K562 (cell line): Measurements from ENCODE around the gene OR51B2. TPM values are rescaled to one million over a fixed set of nuclear protein-coding genes. Genes with fewer than 3 reads are reported as not detected.
A peak's percentile ranks its signal among the peaks of the same experiment; 100 is the strongest.

ENCODE experiments used
- ATAC-seq: fragments of 200-7000 bp; cut with Tn5 transposase; 3 replicates; pipeline ENCODE4 v1.9.1; 2020; ENCODE audit warnings: moderate library complexity
- BruUV-seq: library from RNA; stranded (reverse); fragments of 400-500 nt; replicated peaks from 2 replicates; lab custom pipeline; 2021; lab: Mats Ljungman, UMichigan
- CTCF ChIA-PET: fragments of 300-600 bp; formaldehyde crosslinking; extraction: SDS; loops from one replicate; lab custom pipeline; 2021; ENCODE audit warnings: low intra/inter-chr PET ratio; lab: Yijun Ruan, JAX
- POLR2A ChIA-PET: fragments of 300-600, 350-650 bp; sonication (Branson Sonifier 250); formaldehyde crosslinking; extraction: SDS; loops from one replicate; lab custom pipeline; 2021; ENCODE audit warnings: antibody characterized with exemption, inconsistent platforms; lab: Yijun Ruan, JAX
- DNase-seq, 4 experiments: peaks; one replicate each; pipeline versions ENCODE4 v3.0.0 to v3.0.0-alpha.2; 2011 to 2018; ENCODE audit warnings: low spot score in 3 of 4, mixed read lengths in 3 of 4; ENCODE audit errors: extremely low read depth in 1 of 4
- FAIRE-seq: peaks from 2 replicates; lab custom pipeline; 2011; peaks lifted over from hg19 to GRCh38; lab: Jason Lieb, UNC
- H2AFZ ChIP-seq: 2 replicates; pipeline ENCODE4 v1.6.0; 2011; ENCODE audit warnings: low read depth, low read length, control low read depth, inconsistent platforms
- H3K27ac ChIP-seq: fragments of 200-600 bp; 3 replicates; pipeline ENCODE4 v1.8.0; 2011; ENCODE audit warnings: low read depth, mild to moderate bottlenecking, control low read depth, inconsistent platforms, low read length, moderate library complexity, mixed read lengths; ENCODE audit errors: extremely low read depth
- H3K27me3 ChIP-seq, 2 experiments: fragments of 300-600 bp in 1 of 2; 2 replicates in 1 of 2; 3 replicates in 1 of 2; pipeline versions ENCODE4 v1.6.0 to v1.8.0; 2011; ENCODE audit warnings: inconsistent platforms in 2 of 2, low read length in 2 of 2, mild to moderate bottlenecking in 1 of 2, mixed read lengths in 1 of 2, moderate library complexity in 1 of 2; ENCODE audit not compliant: control insufficient read depth in 2 of 2, insufficient read depth in 2 of 2
- H3K36me3 ChIP-seq: fragments of 300-600 bp; 3 replicates; pipeline ENCODE4 v1.8.0; 2011; ENCODE audit warnings: mild to moderate bottlenecking, low read length, inconsistent platforms; ENCODE audit not compliant: control insufficient read depth, insufficient read depth
- H3K4me1 ChIP-seq, 2 experiments: fragments of 200-600 bp in 1 of 2; replicated peaks in 1 of 2; 2 replicates in 1 of 2; 3 replicates in 1 of 2; pipeline versions ENCODE4 v1.5.1 to v1.8.0; 2011; ENCODE audit warnings: inconsistent platforms in 2 of 2, low read length in 2 of 2, mild to moderate bottlenecking in 1 of 2, mixed read lengths in 1 of 2, moderate library complexity in 1 of 2; ENCODE audit not compliant: control insufficient read depth in 2 of 2, insufficient read depth in 2 of 2
- H3K4me2 ChIP-seq: 2 replicates; pipeline ENCODE4 v1.6.1; 2011; ENCODE audit warnings: low read length, control low read depth, inconsistent platforms, mixed read lengths; ENCODE audit not compliant: insufficient read depth
- H3K4me3 ChIP-seq: fragments of 200-600 bp; sonication (generic), shearing (Covaris generic); 2 replicates; pipeline ENCODE4 v1.5.1; 2016; ENCODE audit warnings: control low read depth, inconsistent platforms
- H3K79me2 ChIP-seq: fragments of 200-600 bp; 3 replicates; pipeline ENCODE4 v1.8.0; 2011; ENCODE audit warnings: low read length, inconsistent platforms; ENCODE audit not compliant: control insufficient read depth, insufficient read depth
- H3K9ac ChIP-seq, 2 experiments: 2 replicates each; pipeline versions ENCODE4 v1.6.0 to v1.6.1; 2011; ENCODE audit warnings: low read depth in 2 of 2, low read length in 2 of 2, control low read depth in 1 of 2, inconsistent platforms in 1 of 2, mild to moderate bottlenecking in 1 of 2, mixed read lengths in 1 of 2; ENCODE audit not compliant: insufficient read depth in 1 of 2
- H3K9me1 ChIP-seq: one replicate; pipeline ENCODE4 v1.6.0; 2011; ENCODE audit warnings: inconsistent platforms, mild to moderate bottlenecking, low read length, moderate library complexity; ENCODE audit not compliant: control insufficient read depth, insufficient read depth
- H3K9me3 ChIP-seq: replicated peaks from 2 replicates; pipeline ENCODE4 v1.5.1; 2011; ENCODE audit warnings: low read depth, low read length, inconsistent platforms; ENCODE audit not compliant: control insufficient read depth, insufficient read depth
- H4K20me1 ChIP-seq: replicated peaks from 2 replicates; pipeline ENCODE4 v1.6.1; 2011; ENCODE audit warnings: low read length, inconsistent platforms, mixed read lengths; ENCODE audit not compliant: control insufficient read depth, insufficient read depth
- EGR1 ChIP-seq: fragments of 450-650 bp; conservative IDR thresholded peaks from 2 replicates; pipeline ENCODE4 v1.6.1; 2017; ENCODE audit warnings: mild to moderate bottlenecking
- FOXJ2 ChIP-seq: fragments of 200-800 bp; sonication (Bioruptor generic); IDR thresholded peaks from 2 replicates; pipeline ENCODE4 v1.6.1; 2016; ENCODE audit warnings: missing genetic modification characterization, missing compliant biosample characterization
- GABPB1 ChIP-seq: sonication (generic); formaldehyde crosslinking; IDR thresholded peaks from 2 replicates; pipeline ENCODE4 v1.8.0; 2022; ENCODE audit warnings: mild to moderate bottlenecking, missing genetic modification reagents
- HMG20A ChIP-seq: fragments of 450-650 bp; formaldehyde crosslinking; conservative IDR thresholded peaks from 2 replicates; pipeline ENCODE4 v1.4.0; 2020; ENCODE audit warnings: mild to moderate bottlenecking, mixed read lengths
- MYBL2 ChIP-seq, 2 experiments: fragments of 450-650 bp in 1 of 2; sonication (generic) in 1 of 2; formaldehyde crosslinking in 1 of 2; IDR thresholded peaks; 2 replicates each; pipeline versions ENCODE4 v1.6.1 to v1.8.1; 2017 to 2022; ENCODE audit warnings: borderline replicate concordance in 1 of 2, inconsistent platforms in 1 of 2, low read depth in 1 of 2, mild to moderate bottlenecking in 1 of 2, missing genetic modification reagents in 1 of 2, moderate library complexity in 1 of 2
- NFE2 ChIP-seq: IDR thresholded peaks from 2 replicates; pipeline ENCODE4 v1.6.1; 2014; ENCODE audit warnings: antibody characterized with exemption, low read depth
- PRPF4 ChIP-seq: fragments of 200-400 bp; formaldehyde crosslinking; IDR thresholded peaks from one replicate; pipeline ENCODE4 v1.6.1; 2017; ENCODE audit warnings: low read length, low read depth, mild to moderate bottlenecking; ENCODE audit not compliant: insufficient read depth, poor library complexity, severe bottlenecking
- RERE ChIP-seq: sonication (generic); formaldehyde crosslinking; IDR thresholded peaks from 2 replicates; pipeline ENCODE4 v1.8.0; 2023; ENCODE audit warnings: missing genetic modification reagents, mild to moderate bottlenecking, borderline replicate concordance
- TSC22D4 ChIP-seq: fragments of 450-650 bp; IDR thresholded peaks from 2 replicates; pipeline ENCODE4 v1.6.1; 2016; ENCODE audit warnings: missing genetic modification characterization, missing biosample characterization, control low read depth
- U2AF1 ChIP-seq: fragments of 200-400 bp; formaldehyde crosslinking; optimal IDR thresholded peaks from 2 replicates; pipeline ENCODE3; 2017; ENCODE audit warnings: mild to moderate bottlenecking, low read depth, low read length, moderate library complexity
- ZNF263 ChIP-seq: sonication (generic); formaldehyde crosslinking; IDR thresholded peaks from 2 replicates; pipeline ENCODE4 v1.8.0; 2022; ENCODE audit warnings: mild to moderate bottlenecking, missing genetic modification reagents, borderline replicate concordance
- ZNF282 ChIP-seq: sonication (generic); formaldehyde crosslinking; IDR thresholded peaks from 2 replicates; pipeline ENCODE4 v1.8.1; 2023; ENCODE audit warnings: missing genetic modification reagents
- ZNF311 ChIP-seq: fragments of 250-450 bp; sonication (Bioruptor Pico); IDR thresholded peaks from 2 replicates; pipeline ENCODE4 v1.4.0; 2020; ENCODE audit warnings: mild to moderate bottlenecking, moderate library complexity
- WGBS: fragments of 100-300 bp; shearing (Covaris generic); methylation state at CpG from one replicate; pipeline ENCODE4 v1.1.6; 2016; ENCODE audit warnings: low coverage, mixed read lengths; ENCODE audit not compliant: insufficient coverage; ENCODE audit errors: missing lambda C conversion rate; 5-methylcytosine and 5-hydroxymethylcytosine counted together
- in situ Hi-C: fragments of 300-500 bp; cut with MboI; formaldehyde crosslinking; loops from 4 replicates; pipeline ENCODE4 v1.15.0; 2018; ENCODE audit warnings: inconsistent platforms, mixed read lengths
- intact Hi-C: fragments of 100-400 bp; cut with micrococcal nuclease; formaldehyde crosslinking; loops from 2 replicates; pipeline ENCODE4 v1.14.2; 2022
- polyA plus RNA-seq, 8 experiments: library from polyadenylated mRNA; depleted of rRNA in 4 of 8; stranded (reverse) in 5 of 8; unstranded in 3 of 8; fragments of >200 nt; fragmentation: Nextera tagmentation in 2 of 8; fragmentation: Illumina TruSeq in 1 of 8; extraction: Ambion mirVana in 2 of 8; extraction: Trizol in 1 of 8; gene quantifications; 2 replicates each; pipeline versions ENCODE4 v1.2.1 to v1.2.3, GENCODE V29; 2011 to 2014; ENCODE audit warnings: inconsistent platforms in 1 of 8, missing spikeins in 1 of 8
- total RNA-seq, 7 experiments: library from RNA; depleted of rRNA in 6 of 7; stranded (reverse); fragments of >200 nt in 6 of 7; fragmentation: Illumina TruSeq in 2 of 7; extraction: Trizol in 2 of 7; gene quantifications; 2 replicates each; pipeline versions ENCODE4 v1.2.1 to v1.2.3, GENCODE V29; 2011 to 2021; ENCODE audit warnings: low replicate concordance in 1 of 7

Gene OR51B2
- total and polyA plus RNA-seq, 9 of the 15 experiments (the other 6 are each of a cell fraction or from before 2014, with no cell fraction given), result 0.38 to 6.6 (median 4.0) TPM

GRCh38 chr11:5275369-5276110 is 48.6 kb downstream of the OR51B2 start:
- Histone ChIP-seq H3K4me2 (peak overlapping the region; percentile 74), H3K9ac (peak overlapping the region in 1 of 2 experiments; percentile 54; a peak in 2 of 4 replicates), H4K20me1 (no peaks in the 10 kb centered on the region), H3K9me3 (no peaks in the 10 kb centered on the region), H3K27ac (peak overlapping the region; percentile 87), H3K79me2 (peaks cover 68% of the 10 kb centered on the region), H2AFZ (no peak overlapping the region), H3K4me1 (peaks cover 34 to 80% of the 10 kb centered on the region in 2 experiments), H3K27me3 (no peaks in the 10 kb centered on the region), H3K36me3 (peaks cover 33% of the 10 kb centered on the region), H3K4me3 (peak overlapping the region; percentile 20; the same call in 1 of the 2 replicates), H3K9me1 (no peaks in the 10 kb centered on the region)
- ChIA-PET POLR2A (interaction anchor here (0.6 to 7.3 kb wide), 13 partner anchors 7 to 1652 kb away, joined by 3 to 55 read pairs (median 3); partner anchors contain the start of genes HBE1, HBG1 and HBG2), CTCF (no interaction called here)
- in situ Hi-C loops, result no loop called here
- WGBS, result 4% methylated on average over 6 of the region's 6 CpGs
- FAIRE-seq (peak; percentile 90), DNase-seq (peak; percentile 76 to 95 (median 83)), ATAC-seq (peak; percentile 93)
- no TSS peak for BruUV-seq
- intact Hi-C loops, result no loop called here
- no peak for TF ChIP-seq ZNF311
- no peak for TF ChIP-seq RERE (CRISPR knock-in tag)
- no peak for TF ChIP-seq EGR1
- TF ChIP-seq FOXJ2 (tag), result no peak
- no peak for TF ChIP-seq ZNF263 (CRISPR knock-in tag)
- no peak for TF ChIP-seq MYBL2 (IDR thresholded peaks at IDR 0.05; ENCODE audit: low read depth)
- no peak for TF ChIP-seq MYBL2 (CRISPR knock-in tag; IDR thresholded peaks at IDR 0.05; ENCODE audit: borderline replicate concordance)
- TF ChIP-seq PRPF4, result no peak
- TF ChIP-seq NFE2, result peak; percentile 71
- no peak for TF ChIP-seq HMG20A (CRISPR knock-in tag)
- no peak for TF ChIP-seq ZNF282 (CRISPR knock-in tag)
- no peak for TF ChIP-seq U2AF1
- no peak for TF ChIP-seq TSC22D4 (tag)
- TF ChIP-seq GABPB1 (CRISPR knock-in tag), result no peak
